Pulmonary artery endothelial cell (primary cell): ENCODE data around the gene SC5D. TPM values are rescaled to one million over a fixed set of nuclear protein-coding genes. Genes with fewer than 3 reads are reported as not detected.

Source experiments
- DNase-seq: peaks from one replicate; pipeline ENCODE4 v3.0.0-alpha.2; 2011; ENCODE audit warnings: low read depth, low spot score
- total RNA-seq: library from RNA; depleted of rRNA; stranded (reverse); fragments of >200 nt; gene quantifications from 2 replicates; pipeline ENCODE4 v1.2.3, GENCODE V29; 2014

Gene SC5D
- total RNA-seq, 1 donor from 2014 or later, result 51.1 TPM

DNA sequence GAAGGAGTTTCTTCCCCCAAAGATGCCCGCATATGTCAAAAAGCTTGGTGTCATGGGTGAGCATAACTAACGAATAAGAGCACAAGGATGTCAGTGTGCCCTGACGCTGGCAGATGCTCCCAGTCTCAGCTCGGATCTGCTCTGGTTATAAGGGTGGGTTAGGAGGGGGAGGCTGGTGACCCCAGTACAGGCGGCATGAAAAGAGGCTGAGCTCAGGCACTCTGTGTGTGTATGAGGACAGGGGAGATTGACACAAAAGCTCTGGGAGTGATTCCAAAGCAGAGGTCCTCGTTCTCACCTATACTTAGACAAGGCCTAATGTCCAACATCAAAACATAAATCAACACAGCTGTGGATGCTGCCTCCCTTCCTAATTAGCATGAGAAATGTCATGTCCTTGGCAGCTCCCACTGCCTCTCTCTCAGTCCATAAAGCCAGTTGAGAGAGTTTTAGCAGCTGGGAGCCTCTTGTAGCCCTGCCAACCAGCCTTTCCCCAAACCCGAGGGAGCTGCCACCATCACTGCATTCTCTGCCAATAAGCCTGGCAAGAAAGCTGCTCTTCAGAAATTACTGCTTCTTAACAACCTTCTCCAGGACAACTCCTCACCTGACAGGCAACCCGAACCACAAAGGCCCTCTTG lies 59.8 kb downstream of the SC5D start:
- no peak for DNase-seq

DNA sequence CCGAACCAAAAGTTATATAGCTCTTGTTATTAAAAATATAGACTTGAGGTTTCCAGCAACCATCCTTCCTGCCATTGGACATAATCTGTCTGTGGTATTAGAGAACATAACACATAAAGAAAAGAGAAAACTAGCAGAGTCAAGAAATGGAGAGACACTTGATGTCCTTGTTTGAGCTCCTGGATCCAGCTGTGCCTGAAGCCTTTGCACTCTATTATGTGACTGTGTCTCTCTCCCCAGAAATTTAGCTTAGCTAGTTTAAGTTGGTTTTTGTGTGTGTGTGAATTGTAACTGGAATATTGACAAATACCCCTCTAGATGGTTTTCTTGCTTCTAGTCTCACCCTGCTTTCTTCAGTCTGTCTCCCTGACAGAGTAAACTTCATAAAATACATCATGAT lies 61.6 kb downstream of the SC5D start:
- no peak for DNase-seq

DNA sequence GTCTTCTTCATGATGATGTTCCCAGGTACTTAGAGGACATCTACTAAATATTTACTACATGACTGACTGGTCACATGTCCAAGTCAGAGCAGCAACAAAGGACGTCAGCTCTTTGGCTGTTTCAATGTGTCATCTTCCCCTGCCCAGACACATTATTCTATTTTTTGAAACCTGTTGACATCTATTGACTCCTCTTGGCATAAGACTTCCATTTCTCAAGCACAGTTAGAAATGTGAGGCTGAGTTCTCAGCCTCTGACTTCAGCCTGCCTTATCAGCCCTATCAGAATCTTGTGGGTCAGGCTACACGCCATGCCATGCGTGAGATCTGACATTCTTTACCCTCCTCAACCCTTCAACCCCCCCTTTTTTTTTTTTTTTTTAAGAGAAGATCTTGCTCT lies 63.8 kb downstream of the SC5D start:
- DNase-seq, result no peak

Other genes with a start within 250 kb of the SC5D start
- gene TECTA, start 191.5 kb upstream of the SC5D start, total RNA-seq, result 0.25 and 0.33 TPM in 2 replicates
- gene SORL1, start 159.5 kb downstream of the SC5D start, total RNA-seq, result 0.26 and 0.53 TPM in 2 replicates